ENCODE measurements around the gene OR9Q1. TPM values are rescaled to one million over a fixed set of nuclear protein-coding genes. Genes with fewer than 3 reads are reported as not detected.

OR9Q1 gene
- total and polyA plus RNA-seq, 2 of the 13 experiments (the other 11 are each of a cell fraction or from before 2014, with no cell fraction given) = not detected

DNA sequence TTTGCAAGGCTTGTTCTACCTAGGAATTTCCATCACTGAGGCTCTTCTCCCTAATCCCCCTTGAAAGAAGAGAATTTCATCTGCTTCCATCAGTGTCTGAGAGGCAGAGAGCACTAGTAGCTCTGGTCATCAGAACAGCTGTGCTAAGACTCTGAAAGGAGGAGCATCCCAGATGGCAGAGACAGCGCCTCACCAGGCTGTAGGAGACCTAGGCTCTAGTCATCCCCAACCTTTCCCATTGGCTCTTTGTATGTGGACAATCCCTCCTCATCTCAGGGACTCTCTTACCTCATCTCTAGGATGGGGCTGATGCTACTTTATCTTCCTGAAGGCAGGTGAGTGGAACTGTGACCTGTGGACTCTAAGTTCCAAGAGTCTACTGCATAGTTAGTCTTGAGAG lies 110.5 kb downstream of the OR9Q1 start:
- ChIA-PET CTCF (ENCODE audit: low intra/inter-chr PET ratio, low total read pairs) (no interaction called here), POLR2A (no interaction called here)
- Histone ChIP-seq H3K36me3 (replicated peaks in 1 of 2; ENCODE audit: control insufficient read depth in 1 of 2, insufficient read depth in 2 of 2, low read length in 2 of 2) (no peaks in the 10 kb centered on the region), H3K9me3 (ENCODE audit: low read length) (no peaks in the 10 kb centered on the region), H3K4me2 (ENCODE audit: low read depth, low read length) (no peak overlapping the region), H3K27ac (ENCODE audit: extremely low read length, insufficient read depth, low read length) (no peak overlapping the region), H3K4me3 (replicated peaks in 1 of 3; ENCODE audit: insufficient read depth in 1 of 3, low read depth in 2 of 3, low read length in 3 of 3) (no peak overlapping the region), H2AFZ (ENCODE audit: low read length) (no peak overlapping the region), H3K79me2 (ENCODE audit: insufficient read depth, low read length) (no peaks in the 10 kb centered on the region), H4K20me1 (ENCODE audit: insufficient read depth, low read length) (no peaks in the 10 kb centered on the region), H3K9ac (ENCODE audit: insufficient read depth, low read depth, low read length) (no peak overlapping the region), H3K27me3 (ENCODE audit: control insufficient read depth in 1 of 2, insufficient read depth in 2 of 2, low read length in 2 of 2) (no peaks in the 10 kb centered on the region; a peak in 2 of 5 replicates), H3K4me1 (ENCODE audit: insufficient read depth, low read length) (peaks cover 11% of the 10 kb centered on the region)
- intact Hi-C loops (cut with micrococcal nuclease; ENCODE audit: unreplicated experiment) (no loop called here), in situ Hi-C loops (cut with HindIII; ENCODE audit: extremely low pct_ligation_motif_present, low pct_unique_long_range_greater_than_20kb) (no loop called here)
- WGBS (ENCODE audit: low lambda C conversion rate) = 100% methylated on average over 1 of the region's 1 CpG
- ATAC-seq (no peak; the same call in 2 of the 3 replicates), FAIRE-seq (no peak), DNase-seq (ENCODE audit: low spot score) (no peak)
- no peak for TF ChIP-seq NBN (conservative IDR thresholded peaks at IDR 0.05)
- TF ChIP-seq HMGXB3 (CRISPR knock-in tag; IDR thresholded peaks at IDR 0.05; ENCODE audit: borderline replicate concordance) = no peak
- TF ChIP-seq SP1 (IDR thresholded peaks at IDR 0.05) = no peak
- no peak for TF ChIP-seq SP1 (CRISPR knock-in tag; IDR thresholded peaks at IDR 0.05)
- no peak for TF ChIP-seq PRPF4 (IDR thresholded peaks at IDR 0.05; ENCODE audit: low read depth, low read length, poor library complexity, severe bottlenecking)
- no peak for TF ChIP-seq MLLT10 (CRISPR knock-in tag; IDR thresholded peaks at IDR 0.05)
- TF ChIP-seq RBM22 (optimal IDR thresholded peaks at IDR 0.05; ENCODE audit: low read length) = no peak
- no peak for TF ChIP-seq RXRB (CRISPR knock-in tag; IDR thresholded peaks at IDR 0.05; ENCODE audit: borderline replicate concordance)
- TF ChIP-seq PCBP2 (optimal IDR thresholded peaks at IDR 0.05; ENCODE audit: low read depth, low read length, poor library complexity, severe bottlenecking) = no peak
- TF ChIP-seq MATR3 (CRISPR knock-in tag; IDR thresholded peaks at IDR 0.05) = no peak
- no peak for TF ChIP-seq ZKSCAN5 (CRISPR knock-in tag; IDR thresholded peaks at IDR 0.05)
- TF ChIP-seq ZBTB38 (CRISPR knock-in tag; IDR thresholded peaks at IDR 0.05) = no peak
- no peak for TF ChIP-seq ZNF670 (CRISPR knock-in tag; IDR thresholded peaks at IDR 0.05; ENCODE audit: borderline replicate concordance)
- no peak for TF ChIP-seq CREM (IDR thresholded peaks at IDR 0.05)
- TF ChIP-seq CREM (CRISPR knock-in tag; IDR thresholded peaks at IDR 0.05) = no peak
- TF ChIP-seq, protein P1, sequence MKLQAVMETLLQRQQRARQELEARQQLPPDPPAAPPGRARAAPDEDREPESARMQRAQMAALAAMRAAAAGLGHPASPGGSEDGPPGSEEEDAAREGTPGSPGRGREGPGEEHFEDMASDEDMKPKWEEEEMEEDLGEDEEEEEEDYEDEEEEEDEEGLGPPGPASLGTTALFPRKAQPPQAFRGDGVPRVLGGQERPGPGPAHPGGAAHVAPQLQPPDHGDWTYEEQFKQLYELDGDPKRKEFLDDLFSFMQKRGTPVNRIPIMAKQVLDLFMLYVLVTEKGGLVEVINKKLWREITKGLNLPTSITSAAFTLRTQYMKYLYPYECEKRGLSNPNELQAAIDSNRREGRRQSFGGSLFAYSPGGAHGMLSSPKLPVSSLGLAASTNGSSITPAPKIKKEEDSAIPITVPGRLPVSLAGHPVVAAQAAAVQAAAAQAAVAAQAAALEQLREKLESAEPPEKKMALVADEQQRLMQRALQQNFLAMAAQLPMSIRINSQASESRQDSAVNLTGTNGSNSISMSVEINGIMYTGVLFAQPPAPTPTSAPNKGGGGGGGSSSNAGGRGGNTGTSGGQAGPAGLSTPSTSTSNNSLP (IDR thresholded peaks at IDR 0.05; ENCODE audit: low read depth, low read length) = no peak
- TF ChIP-seq ZBTB34 (CRISPR knock-in tag; IDR thresholded peaks at IDR 0.05) = no peak
- TF ChIP-seq EED (CRISPR knock-in tag; IDR thresholded peaks at IDR 0.05) = no peak
- TF ChIP-seq HMG20B (CRISPR knock-in tag; conservative IDR thresholded peaks at IDR 0.05) = no peak
- TF ChIP-seq, protein P2, sequence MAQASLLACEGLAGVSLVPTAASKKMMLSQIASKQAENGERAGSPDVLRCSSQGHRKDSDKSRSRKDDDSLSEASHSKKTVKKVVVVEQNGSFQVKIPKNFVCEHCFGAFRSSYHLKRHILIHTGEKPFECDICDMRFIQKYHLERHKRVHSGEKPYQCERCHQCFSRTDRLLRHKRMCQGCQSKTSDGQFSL (CRISPR knock-in tag; IDR thresholded peaks at IDR 0.05) = no peak
- no peak for TF ChIP-seq NFKBIZ (CRISPR knock-in tag; IDR thresholded peaks at IDR 0.05)
- BruUV-seq (replicated peaks) = no TSS peak
